ENCODE data around the gene NFASC. TPM values are rescaled to one million over a fixed set of nuclear protein-coding genes. Genes with fewer than 3 reads are reported as not detected.

The NFASC gene
- total and polyA plus RNA-seq, 2 donors (not counting 3 experiments of a cell fraction or from before 2014, with no cell fraction given): not detected

DNA sequence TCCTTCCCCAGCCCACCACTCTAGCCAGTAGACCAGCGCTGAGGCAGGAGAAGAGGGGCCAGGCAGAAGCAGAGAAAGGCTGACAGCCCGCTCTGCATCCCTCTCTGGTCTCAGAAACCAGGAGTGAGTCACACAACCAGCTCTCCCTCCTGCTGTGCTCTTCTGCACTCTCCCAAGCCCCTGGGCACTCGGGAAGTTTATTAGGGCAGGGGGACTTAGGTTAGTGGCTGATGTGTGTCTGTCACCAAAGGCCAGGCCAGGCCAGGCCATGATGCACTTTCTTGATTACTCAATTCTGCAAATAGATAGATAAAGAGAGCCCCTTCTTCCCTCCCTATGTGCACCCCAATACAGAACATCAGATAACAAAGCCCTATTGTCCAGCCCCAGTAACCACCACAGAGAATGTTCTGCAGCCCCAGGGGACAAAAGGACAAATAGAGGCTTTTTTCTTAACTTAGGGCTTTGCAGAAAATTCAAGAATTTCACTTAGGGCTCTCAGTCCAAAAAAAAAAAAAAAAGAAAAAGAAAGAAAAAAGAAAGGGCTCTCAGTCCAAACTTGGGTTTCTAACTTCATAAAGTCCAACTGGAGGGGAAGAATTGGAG is 119.5 kb downstream of the NFASC start:
- Histone ChIP-seq H2AFZ (ENCODE audit: low read depth, low read length) (no peak overlapping the region), H3K4me1 (ENCODE audit: control insufficient read depth, extremely low read depth, insufficient read depth, low read length) (no peaks in the 10 kb centered on the region), H3K27me3 (ENCODE audit: control insufficient read depth in 2 of 2, insufficient read depth in 2 of 2, low read length in 2 of 2) (peaks cover 0 to 16% of the 10 kb centered on the region in 2 experiments), H3K9me1 (replicated peaks; ENCODE audit: control insufficient read depth, extremely low read depth, insufficient read depth, low read length) (no peaks in the 10 kb centered on the region), H3K9ac (replicated peaks; ENCODE audit: extremely low read depth, insufficient read depth, low read length) (no peak overlapping the region), H3K9me3 (replicated peaks; ENCODE audit: control insufficient read depth, insufficient read depth, low read length) (no peaks in the 10 kb centered on the region), H3K27ac (ENCODE audit: insufficient read depth, low read depth, low read length) (no peak overlapping the region), H3K4me3 (replicated peaks in 1 of 3; ENCODE audit: insufficient read depth in 1 of 3, low read depth in 1 of 3, low read length in 3 of 3) (no peak overlapping the region), H4K20me1 (replicated peaks; ENCODE audit: control insufficient read depth, extremely low read depth, insufficient read depth, low read length) (no peaks in the 10 kb centered on the region), H3K4me2 (ENCODE audit: insufficient read depth, low read length) (no peak overlapping the region), H3K79me2 (ENCODE audit: control insufficient read depth, insufficient read depth, low read length) (no peaks in the 10 kb centered on the region), H3K36me3 (ENCODE audit: control insufficient read depth in 2 of 2, extremely low read depth in 1 of 2, insufficient read depth in 2 of 2, low read length in 2 of 2) (no peaks in the 10 kb centered on the region)
- dilution Hi-C loops (cut with MboI; ENCODE audit: extremely low pct_ligation_motif_present, low sequenced_read_pairs): no loop called here
- no peak for FAIRE-seq
- intact Hi-C loops (cut with micrococcal nuclease): no loop called here
- no TSS peak for BruUV-seq (replicated peaks)
- ChIA-PET CTCF (interaction anchor here (0.9 to 8.7 kb wide), 21 partner anchors 12 to 335 kb away, joined by 3 to 304 read pairs (median 5); partner anchors contain the start of genes RBBP5 and TMCC2), POLR2A (no interaction called here)
- DNase-seq (ENCODE audit: low read depth, low spot score): no peak
- TF ChIP-seq MYC (IDR thresholded peaks at IDR 0.05; ENCODE audit: low read depth, low read length) (no peak), GATA2 (IDR thresholded peaks at IDR 0.05; ENCODE audit: insufficient read depth, insufficient read length, low read depth, low read length) (no peak), FOS (IDR thresholded peaks at IDR 0.05; ENCODE audit: borderline replicate concordance, insufficient read depth, low read length) (no peak), POLR2AphosphoS5 (IDR thresholded peaks at IDR 0.05; ENCODE audit: insufficient read depth, low read depth, low read length) (no peak), POLR2A (IDR thresholded peaks at IDR 0.05; ENCODE audit: low read depth, low read length) (no peak), JUN (IDR thresholded peaks at IDR 0.05; ENCODE audit: borderline replicate concordance, insufficient read depth, insufficient read length, low read depth) (no peak), EZH2 (IDR thresholded peaks at IDR 0.05; ENCODE audit: borderline replicate concordance, low read depth, low read length, severe bottlenecking) (no peak), CTCF (IDR thresholded peaks at IDR 0.05; ENCODE audit: extremely low read depth in 1 of 2, insufficient read depth in 1 of 2, low read depth in 1 of 2, low read length in 2 of 2) (no peak)
- TF ChIP-seq, protein P1, sequence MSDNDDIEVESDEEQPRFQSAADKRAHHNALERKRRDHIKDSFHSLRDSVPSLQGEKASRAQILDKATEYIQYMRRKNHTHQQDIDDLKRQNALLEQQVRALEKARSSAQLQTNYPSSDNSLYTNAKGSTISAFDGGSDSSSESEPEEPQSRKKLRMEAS (IDR thresholded peaks at IDR 0.05; ENCODE audit: insufficient read depth, insufficient read length): no peak
